Tongue (tissue), 2 donors: ENCODE results near the gene FASTK. TPM values are rescaled to one million over a fixed set of nuclear protein-coding genes. Genes with fewer than 3 reads are reported as not detected.

Experiments used
- DNase-seq: peaks from one replicate; pipeline ENCODE4 v3.0.0-alpha.2; 2015
- total RNA-seq: library from RNA; depleted of rRNA; stranded (reverse); fragments of >200 nt; gene quantifications from one replicate; pipeline ENCODE4 v1.2.3, GENCODE V29; 2014

Gene FASTK
- total RNA-seq, 1 donor from 2014 or later = 95.2 TPM

DNA sequence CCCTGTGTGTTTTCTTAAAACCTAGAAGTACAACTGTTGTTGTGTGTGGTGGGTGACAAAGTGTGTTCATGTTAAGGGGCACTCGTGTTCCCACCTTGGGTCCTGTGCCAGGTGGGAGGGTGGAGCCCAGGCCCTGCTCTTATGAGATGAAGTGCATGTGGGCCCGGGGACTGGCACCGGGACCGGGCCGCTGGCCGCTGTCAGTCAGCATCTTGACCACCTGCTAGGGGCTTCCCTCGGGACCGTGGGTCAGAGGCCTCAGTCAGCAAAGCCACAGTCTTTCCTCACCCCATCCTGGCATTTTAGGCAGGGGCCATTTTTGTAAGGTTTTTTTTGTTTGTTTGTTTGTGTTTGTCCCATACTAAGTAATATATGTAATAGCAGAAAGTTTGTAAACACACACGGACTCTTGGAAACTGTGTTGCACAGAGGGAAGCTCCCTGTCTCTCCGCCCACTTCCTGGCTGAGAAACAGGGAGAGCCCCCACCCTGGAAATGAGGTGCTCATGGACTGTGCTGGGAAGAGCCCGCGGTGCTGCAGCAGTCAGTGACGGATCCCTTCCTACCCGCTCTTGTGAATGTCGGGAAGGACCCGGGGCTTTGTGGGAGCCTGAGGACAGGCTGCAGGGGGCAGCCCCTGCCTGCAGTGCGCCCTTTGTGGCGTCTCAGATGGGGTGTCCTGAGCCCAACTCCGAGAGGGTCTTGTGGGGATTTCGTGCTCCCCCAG is 19.0 kb upstream of the FASTK start:
- no peak for DNase-seq

DNA sequence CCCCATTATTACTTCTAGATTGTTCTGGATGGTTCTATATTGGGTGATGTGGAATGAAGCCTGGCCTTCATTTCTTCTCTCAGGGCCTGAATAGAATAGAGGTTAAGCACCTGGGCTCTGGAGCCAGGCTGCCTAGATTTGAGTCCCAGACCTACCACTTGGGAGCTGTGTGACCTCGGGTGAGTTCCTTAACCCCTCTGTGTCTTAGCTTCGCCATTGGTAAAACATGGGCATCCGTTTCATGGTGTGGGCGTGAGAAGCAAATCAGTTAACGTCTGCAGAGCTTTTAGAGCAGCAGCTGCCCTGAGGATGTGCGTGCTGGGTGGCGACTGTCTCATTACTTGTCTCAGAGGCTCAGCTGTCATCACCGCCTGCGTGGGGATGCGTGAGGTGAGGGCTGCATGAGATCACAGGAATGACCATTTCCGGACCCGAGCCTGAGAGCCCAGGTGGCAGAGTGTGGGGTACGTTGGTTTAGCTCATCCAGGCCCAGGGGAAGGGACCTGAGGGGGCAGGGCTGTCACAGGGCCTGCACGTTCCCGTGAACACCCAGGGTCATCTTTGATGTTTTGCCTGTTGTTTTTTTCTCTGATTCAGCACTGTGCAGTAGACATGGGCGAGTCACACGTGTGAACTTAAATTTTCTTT is 15.3 kb upstream of the FASTK start:
- peak; percentile 37 for DNase-seq

DNA sequence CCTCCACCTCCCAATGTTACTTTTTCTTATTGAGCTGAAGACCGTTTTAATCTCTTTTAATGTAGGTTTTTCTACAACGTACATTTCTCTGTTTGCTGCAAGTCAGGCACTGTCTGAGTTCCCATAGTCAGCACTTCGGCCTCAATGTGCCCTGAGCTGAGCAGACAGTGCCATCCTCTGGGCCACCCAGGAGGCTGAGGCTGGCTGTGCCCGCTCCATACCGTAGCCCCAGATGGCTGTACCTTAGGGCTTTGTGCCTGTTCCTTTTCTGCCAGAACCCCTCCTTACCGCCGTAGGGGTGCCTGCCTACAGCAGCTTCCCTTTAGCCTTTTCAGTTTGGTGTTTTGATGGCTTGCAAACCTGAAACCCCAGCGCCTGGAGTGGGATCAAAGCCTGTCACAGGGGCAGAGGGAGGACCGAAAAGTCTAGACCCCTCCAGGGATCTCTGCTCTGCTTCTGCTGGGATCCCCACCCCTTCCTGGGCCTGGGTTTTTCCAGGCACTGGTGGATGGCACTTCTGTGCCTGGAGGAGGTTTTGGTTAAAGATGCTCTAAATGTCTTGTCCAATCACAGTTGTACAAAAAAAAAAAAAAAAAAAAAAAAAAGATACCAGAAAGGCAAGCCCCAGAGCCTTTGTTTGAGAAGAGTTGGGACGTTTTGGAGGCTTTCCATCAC is 14.7 kb upstream of the FASTK start:
- DNase-seq = no peak

DNA sequence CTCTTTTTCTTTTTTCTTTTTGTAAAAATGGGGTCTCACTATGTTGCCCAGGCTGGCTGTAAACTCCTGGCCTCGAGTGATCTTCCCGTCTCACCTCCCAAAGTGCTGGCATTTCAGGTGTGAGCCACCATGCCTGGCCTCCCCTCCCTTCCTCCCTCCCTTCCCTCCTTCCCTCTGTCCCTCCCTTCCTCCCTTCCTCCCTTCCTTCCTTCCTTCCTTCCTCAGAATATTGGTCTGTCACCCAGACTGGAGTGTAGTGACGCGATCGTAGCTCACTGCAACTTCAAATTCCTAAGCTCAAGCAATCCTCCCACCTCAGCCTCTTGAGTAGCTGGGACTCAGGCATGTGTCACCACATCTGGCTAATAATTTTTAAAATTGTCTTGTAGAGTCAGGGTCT is 14.1 kb upstream of the FASTK start:
- no peak for DNase-seq

DNA sequence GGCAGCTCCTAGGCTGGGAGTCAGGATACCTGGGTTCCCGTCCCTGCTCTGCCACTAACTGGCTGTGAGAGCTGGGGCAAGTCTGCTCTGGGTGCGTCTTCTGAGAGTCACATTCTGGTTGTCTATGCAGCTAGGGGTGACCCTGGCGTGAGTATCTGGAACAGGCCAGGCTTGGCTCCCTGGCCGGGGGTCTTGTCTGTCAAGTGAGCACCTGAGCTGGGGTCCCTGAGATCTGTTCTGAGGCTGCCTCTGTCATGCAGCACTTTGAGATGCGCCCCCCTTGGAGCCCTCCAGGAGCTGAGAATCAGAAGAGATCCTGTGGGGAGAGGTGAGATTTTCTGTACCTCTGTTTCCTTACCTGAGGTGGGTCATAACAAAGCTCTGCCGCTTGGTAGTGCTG is 13.1 kb upstream of the FASTK start:
- no peak for DNase-seq

DNA sequence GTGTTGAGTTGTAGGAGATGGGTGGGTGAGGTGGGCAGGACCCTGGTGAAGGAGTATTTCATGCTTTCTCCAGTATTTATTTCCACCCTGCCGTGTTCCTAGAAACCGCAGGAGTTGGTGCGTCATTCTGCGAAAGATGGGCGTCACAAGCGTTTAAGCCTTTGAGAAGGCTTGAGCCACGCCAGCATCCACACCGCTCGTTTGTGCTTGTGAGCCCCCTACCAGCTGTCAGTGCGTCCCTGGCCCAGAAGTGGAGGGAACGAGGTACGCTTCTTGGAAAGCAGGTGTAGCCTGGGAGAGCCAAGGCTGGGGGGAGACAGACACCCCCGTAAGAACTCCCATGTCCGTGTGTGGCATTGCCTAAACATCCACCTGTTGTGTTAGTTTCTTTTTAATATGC is 11.4 kb upstream of the FASTK start:
- no peak for DNase-seq

DNA sequence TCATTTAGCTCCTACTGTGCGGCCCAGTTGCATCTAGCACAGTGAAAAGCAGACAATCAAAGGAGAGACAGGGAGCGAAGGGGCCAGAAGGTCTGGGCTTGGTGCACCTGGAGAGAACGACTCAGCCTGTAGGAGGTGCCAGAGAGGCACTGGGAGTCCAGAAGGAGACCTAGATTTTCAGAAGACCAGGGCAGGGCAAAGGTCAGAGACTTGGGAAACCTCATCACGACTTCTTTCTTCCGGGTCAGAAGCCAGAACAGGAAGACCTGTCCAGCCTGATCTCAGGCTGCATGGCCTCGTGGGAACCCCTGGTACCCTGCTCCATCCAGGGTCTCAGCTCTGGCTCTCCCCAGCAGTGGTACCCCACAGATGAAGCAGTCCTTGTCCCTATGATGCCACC is 10.8 kb upstream of the FASTK start:
- no peak for DNase-seq

DNA sequence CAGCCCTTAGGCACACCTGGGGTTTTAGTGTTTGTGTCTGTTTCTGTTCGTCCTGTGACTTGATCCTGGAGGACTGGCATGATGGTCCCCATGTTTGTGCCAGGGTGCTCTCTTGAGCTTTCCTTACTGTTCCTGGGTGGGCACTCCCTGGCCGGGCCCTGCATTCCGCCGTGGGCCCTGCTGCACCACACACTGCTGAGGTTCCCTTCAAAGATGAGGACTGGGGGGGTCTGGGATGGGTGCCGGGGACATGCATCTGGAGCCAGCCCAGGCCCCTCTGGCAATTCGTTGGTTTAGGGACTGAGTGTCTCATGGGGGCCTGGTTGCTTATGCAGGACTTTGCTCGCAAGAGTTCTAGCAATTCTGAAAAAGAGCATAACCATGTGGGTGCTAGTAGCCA is 10.4 kb upstream of the FASTK start:
- DNase-seq = no peak

DNA sequence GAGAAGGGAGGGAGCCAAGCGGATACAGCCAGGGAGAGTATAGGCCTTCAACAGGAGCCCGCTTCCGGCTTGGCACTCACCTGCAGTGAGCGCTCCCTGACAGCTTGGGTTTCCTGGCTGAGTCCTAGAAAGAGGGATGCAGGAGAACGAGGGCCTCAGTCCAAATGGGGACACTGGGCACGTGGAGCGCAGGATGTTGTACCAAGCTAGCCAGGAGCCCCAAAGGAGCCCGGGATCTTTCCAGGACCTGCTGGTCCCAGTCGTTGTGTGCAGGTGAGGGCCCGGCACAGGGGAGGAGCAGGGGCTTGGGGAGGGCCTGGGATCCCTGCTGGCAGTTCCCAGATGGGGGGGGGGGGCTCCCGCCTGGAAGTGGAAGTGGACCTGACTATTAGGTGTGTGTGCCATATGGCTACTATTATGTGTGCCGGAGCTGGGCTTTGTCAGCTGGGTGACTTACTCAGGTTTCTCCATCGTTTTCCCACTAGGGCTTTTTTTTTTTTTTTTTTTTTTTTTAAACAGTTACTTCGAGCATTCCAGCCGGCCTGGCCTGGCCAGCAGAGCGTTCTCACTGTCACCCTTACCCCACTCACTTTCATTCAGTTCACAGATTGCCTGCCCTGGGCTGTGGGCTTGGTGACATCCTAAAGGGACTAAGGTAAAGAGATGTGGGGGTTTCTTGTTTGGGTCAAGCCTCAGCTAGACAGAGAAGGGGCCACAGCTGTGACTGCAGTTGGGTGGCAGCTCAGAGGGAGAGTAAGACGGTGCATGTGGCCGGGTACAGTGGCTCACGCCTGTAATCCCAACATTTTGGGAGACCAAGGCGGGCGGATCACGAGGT is 9.5 kb upstream of the FASTK start:
- no peak for DNase-seq

DNA sequence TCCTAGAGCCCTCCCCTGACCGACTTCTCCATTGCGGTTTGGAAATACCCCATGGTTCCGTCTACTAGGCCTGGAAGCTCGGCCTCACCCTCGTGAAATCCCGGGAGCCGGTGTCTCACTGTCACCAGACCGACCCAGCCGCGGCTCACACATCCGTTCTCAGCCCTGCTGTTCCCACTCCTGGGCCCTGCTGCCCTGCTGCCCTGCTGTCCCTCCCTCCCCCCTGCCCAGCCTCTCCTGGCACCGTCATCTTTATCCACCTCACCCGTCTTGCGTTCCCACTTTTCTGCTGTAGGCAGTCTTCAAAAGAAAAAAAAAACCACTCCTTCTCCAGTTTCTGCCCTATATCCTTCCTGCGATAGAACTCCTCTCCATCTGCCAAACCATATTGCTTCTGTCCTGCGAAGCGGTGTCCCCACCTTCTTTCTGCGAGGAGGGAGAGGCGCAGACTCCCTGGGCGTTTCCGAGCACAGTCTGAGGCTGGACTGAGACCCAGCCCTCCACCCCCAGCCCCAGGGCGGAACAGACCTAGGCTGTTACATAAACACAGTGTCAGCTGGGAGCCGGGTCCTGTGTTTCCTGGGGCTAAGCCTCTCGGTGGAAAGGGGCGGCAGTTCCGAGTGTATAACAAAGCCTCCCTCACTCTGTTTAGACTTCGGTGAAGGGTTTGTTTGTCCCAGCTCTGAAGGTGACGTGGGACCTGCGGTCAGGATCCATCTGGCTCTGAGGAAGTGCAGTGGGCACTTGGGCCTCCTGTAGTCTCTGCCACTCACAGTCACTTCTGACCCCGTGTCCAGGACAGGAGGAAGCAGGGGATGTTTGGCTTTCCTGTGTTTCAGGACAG is 8.5 kb upstream of the FASTK start:
- peak; percentile 80 for DNase-seq

DNA sequence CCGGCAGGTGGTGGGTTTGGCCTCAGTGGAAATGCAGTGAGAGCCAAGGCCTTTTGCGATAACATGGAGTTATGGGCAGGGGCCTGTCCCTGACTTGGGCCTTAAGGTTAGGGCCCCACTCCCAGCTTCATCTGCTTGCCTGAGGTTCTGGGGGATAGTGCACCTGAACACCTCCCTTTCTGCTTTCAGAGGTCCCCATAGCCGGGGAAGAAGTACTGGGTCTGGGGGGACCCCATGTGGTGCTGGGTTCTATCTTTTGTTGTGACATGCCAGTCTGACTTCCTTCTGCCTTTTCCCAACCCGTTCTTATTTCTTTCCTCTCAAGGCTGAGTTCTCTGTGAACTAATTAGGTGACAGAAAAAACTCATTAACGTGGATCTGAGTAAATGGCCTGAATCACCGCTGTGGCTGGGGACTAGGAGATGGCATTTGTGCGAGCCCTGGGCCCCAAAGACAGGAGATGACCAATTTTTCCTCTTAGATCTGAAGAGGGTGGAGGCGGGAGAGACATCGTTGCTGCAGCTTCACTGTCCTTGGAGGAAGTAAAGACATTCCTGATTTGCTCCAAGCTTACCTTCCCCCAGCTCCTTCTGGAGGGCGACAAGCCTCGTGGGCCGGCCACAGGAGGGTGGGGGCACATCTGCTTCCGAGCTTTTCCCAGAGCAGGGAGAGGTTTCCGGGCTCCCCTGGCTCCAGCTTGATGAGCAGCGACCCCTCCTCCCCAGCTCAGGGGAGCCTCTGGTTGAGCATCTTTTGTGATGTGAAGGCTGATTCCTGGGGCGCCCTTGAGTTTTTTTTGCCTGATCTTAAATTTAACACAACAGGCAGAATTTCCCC is 7.6 kb upstream of the FASTK start:
- DNase-seq = peak; percentile 54

DNA sequence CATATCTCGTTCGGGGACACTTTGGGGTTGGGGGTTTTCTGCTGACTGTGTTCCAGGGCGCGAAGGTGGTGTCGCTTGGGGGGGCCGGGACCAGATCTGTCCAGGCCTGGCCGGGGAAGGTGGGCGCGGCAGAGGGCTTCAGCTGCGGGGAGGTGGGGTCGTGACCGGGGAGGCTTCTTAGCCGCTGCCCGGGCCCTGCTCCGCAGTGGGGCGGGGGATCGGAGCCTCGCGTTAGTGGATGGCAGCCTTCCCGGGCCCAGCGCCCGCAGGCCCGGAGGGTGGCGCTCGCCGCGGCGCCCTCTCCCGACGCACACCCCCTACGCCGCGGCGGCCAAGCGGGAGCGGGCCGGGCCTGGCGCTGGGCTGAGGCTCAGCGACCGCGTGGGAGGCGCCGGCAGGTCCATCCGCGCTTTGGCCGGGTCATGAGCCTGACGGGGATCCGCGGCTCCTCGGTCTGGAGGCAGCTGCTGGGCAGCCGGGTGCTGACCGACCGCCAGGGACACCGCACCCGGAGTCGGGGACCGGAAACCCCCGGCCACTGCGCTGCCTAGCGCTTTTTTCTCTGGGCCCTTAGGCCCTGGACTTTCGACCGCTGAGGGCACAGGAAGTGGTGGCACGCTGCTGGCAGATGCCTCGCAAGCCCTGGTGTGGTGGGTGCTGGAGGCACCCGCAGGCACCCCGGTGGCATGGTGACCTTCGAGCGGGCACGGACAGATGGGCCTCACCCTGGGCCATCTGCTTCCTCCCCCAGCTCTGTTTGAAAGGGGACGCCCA is 6.8 kb upstream of the FASTK start:
- peak; percentile 73 for DNase-seq

DNA sequence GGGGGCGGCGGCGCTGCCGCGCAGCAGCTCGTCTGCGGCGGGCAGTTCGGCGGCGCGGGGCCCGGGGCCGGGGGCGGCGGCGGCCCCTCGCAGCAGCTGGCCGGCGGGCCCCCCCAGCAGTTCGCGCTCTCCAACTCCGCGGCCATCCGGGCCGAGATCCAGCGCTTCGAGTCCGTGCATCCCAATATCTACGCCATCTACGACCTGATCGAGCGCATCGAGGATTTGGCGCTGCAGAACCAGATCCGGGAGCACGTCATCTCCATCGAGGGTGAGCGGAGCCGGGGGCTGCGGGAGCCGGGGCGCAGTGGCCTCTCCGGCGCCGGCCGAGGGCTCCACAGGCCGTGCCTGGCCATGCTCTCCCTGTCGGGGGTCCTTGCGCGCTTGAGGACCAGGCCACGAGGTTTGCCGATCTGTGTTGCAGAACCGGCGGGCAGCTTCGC is 6.2 kb upstream of the FASTK start:
- peak; percentile 54 for DNase-seq

DNA sequence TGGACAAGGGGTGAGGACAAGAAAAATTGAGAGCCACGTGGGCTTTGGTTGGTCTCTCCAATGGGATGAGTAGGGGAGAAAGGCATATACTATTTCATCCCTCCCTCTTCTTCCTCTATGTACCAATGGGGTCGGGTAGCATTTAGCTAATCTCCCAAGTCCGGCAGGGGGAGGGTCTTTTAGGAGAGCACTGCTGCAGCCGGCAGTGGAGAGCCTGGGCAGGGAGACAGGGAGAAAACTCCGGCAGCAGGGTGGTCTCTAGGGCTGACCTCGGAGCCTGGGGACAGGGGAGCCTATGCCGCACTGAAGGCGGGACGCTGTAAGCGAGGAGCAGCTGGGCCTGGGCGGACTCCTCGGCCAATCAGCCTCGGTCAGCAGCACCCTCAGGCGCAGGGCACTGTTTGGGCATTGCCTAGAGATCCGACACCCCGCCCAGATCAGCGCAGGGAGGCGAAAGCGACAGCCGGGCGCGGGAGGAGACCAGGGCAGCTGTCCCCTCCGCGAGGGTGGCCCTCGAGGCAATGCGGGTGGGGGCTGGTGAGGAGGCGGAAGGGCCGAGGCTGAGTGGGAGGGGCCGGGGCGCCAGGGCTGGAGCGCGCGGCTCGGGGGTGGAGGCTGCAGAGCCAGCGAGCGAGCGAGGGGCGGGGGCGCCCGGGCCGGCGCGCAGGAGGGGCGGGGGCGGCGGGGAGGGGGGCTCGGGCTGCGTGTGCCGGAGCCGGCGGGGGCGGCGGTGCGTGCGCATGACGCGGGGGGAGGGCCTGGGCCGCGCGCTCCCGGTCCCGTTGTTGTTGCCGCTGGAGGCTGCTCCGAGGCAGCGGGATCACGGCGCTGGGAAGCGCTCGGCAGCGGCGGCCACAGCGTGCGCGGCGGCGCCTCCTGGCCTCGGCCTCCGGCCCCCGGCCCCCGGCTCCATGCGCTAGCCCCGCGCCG is 5.3 kb upstream of the FASTK start, which contains the start of gene AGAP3:
AGAP3 (plus strand) TSS at position 785 of the 930 bp plus-strand sequence. CDS start 267 bp downstream, outside the sequence.
- peak; percentile 96 for DNase-seq

DNA sequence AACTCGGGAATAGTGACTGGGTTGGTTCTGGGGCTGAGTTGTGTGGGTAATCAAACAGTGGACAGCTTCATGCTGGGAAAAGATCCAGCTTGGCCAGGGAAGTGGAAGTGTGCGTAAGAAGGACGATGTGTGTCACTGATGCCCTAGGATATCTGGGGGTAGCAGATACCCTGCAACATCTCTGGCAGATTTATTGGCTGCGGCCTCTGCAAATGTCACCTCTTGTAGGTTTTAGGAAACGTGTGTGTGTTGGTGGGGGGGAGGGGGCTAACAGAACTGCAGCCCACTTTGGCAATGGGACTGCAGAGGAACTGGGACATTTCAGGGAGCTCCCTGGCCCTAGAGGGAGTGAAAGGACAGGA is 4.7 kb upstream of the FASTK start:
- DNase-seq = no peak

DNA sequence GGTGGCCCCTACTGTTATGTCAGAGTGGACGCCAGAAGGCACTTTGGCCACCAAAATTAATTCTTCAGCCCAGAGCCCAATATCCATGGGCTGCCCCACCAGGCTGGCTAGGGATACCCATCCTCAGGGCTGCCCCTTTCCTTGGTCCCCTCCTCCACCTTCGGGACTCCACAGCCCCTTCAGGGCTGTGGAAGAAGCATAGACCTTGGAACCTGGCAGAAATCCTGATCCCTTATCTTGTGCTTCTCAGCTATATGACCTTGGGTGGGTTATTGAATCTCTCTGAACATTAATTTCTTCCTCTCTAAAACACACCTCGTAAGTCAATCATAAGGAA is 3.2 kb upstream of the FASTK start:
- DNase-seq = no peak

DNA sequence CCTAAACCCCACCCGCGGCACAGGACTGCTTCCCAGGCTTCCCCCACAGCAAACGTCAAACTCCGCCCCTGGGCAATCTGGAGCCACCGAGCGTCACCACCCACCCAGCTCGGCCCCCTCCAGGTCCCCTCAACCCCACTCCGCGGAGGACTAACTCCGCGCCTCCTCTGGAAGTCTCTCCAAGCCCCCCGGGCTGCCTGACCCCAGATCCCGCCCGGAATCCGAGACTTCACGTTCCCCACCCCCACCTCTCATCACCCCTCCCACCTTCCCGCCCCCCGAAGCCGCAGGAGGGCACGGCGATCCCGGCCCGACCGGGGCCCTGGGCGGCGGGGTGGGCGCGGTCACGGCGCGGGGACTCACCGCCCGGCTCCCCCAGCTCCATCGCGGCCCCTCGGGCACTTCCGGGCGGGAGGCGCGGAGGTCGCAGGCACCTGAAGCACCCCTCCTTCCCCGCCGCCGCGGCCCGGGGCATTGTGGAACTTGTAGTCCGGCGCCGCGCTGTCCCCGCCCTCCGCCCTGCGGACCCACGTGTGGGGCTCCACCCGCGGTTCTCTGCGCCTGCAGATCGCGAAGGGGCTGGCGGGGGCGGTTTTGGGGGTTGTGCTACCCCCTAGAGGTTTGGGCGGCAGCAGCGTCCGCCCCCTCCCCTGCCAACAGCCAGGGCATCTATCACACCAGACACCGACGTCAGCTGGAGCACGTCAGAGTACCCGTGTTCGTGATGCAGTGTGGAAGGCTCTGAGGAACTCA is 2.6 kb upstream of the FASTK start, which contains the start of gene TMUB1:
TMUB1 (minus strand) TSS at position 423 of the 753 bp plus-strand sequence. CDS start 930 bp downstream, outside the sequence.
- peak; percentile 83 for DNase-seq
